Activated CD8-positive, alpha-beta memory T cell treated with anti-CD3 and anti-CD28 coated beads, Interleukin-2, amount 50 U/mL, for 24 hours (primary cell): Measurements from ENCODE around the gene PPP1R10.

Source experiments
- DNase-seq: peaks from one replicate; pipeline ENCODE4 v3.0.0-alpha.2; 2020; ENCODE audit errors: extremely low read depth

Gene PPP1R10

GRCh38 chr6:30619561-30619960 lies 2.5 kb upstream of the PPP1R10 start:
- DNase-seq, result no peak

- no peak for DNase-seq
These were observed 1.3 kb upstream of the PPP1R10 start for GRCh38 chr6:30618270-30618797.

- DNase-seq, result peak; percentile 96
These were observed 674 bp upstream of the PPP1R10 start, which contains the start of gene MRPS18B for GRCh38 chr6:30617565-30618269. MRPS18B (plus strand) TSS chr6:30617840; CDS start chr6:30617866, 26 bp downstream.

DNA sequence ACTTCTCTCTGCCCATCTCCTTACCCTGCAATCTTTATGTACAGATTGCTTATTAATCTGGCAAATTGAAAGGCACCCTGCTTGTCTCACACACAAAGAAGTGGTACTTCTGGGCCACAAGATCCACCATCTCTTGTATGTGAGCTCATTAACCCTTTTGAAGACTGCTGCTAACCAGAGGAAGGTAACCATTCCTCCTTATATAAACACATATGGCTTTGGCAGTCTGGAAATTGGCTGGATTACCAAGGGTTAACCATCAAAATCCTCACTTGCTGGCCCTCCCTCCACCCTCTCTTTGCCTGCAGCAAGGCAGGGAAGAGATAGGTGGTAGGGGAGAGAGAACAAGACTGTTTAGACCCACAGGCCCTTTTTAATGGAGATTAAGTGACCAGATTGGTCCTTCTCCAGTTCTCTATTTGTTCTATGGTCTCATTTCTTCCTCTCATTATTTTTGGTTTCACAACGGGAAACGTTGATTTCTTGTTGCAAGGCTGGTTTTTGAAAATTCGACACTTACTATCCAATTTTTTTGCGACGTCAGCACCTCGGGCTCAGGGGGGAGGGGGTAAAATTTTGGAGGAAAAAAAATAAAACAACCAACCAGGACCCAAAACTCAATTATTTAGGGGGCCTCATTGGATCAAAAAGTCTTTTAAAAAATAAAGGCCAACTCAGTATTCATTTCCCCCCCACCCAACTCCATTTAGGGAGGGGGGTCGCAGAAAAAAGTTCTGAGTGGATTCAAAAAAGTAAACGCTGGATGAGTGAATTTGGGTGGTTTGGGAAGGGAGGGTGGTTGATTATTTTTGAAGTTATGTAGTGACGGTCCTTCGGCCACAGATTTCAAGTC lies 859 bp downstream of the PPP1R10 start:
- DNase-seq, result no peak

- DNase-seq, result no peak
These were observed 1.7 kb downstream of the PPP1R10 start for GRCh38 chr6:30615219-30615957.

GRCh38 chr6:30614843-30615218 lies 2.2 kb downstream of the PPP1R10 start:
- DNase-seq, result peak; percentile 72

DNA sequence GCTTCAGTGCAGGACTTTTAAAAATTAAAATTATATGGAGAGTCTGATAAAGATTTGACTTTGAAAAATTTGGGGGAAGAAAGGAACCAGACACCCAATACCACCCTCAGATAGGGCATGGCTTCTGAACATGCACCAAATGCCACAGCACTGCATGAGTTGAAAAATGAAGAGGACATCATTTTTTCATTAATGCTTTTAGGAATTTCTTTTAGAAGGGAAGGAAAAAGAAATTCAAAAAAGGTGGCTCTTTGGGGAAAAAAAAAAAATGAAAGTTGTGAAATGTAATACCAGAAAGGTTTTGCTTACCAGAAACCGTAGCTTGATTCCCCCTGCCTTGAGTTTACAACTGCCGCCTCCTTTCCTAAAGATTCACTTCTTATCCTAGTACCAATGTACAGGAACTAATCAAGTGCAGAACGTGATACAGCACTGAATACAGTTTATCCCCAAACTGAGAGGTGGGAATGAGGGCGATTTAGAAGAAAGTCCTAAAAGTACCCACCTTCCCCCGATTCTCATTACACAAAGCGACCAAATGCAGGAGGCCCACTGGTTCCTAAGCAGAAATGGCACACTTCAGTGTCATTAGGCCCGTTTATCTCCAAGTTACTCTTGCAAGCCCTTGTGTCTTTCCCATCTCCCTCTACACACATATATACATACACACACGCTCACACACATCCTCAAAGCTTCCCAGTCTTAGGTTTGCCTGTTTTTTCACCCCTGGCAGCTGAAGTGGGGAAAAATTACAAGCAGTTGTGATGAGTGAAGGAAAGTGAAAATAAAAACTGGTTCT lies 2.8 kb downstream of the PPP1R10 start:
- no peak for DNase-seq

DNA sequence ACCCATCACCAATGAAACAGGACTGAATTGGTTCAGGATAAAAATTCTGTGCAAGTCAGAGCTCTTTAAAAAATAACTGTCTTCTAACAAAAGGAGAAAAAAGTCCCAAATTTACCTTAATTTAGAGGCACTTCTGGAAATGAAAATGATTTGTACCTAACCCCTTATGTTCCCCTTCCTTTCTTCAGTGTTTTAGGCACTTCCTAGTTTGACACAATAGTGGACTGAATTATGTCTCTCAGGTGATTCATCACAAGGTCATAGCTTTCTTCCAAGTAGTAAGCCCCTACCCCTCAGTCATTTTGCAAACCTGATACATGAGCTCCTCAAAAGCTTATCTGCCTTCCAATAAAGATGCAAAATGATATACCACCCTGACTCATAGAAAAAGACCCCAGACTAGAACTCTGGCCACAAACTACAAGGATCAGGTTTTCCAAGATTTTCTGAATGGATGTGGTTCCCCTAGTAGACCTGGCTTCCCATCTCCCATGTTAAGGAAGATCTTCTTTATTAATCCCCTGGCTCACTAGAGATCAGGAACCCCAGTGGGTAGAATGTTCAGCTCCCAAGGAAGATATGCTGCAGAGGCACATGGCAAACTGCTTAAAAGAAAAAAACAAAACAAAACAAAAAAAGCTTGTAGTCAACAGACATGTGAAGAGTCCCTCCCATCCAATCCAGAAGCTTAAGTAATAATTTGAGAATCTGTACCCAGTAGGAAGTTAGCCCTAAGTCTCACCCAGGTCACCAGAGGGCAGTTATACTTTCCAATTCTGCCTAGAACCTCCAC lies 3.6 kb downstream of the PPP1R10 start:
- no peak for DNase-seq

- DNase-seq, result no peak
These were observed 4.3 kb downstream of the PPP1R10 start for GRCh38 chr6:30612687-30613248.

DNA sequence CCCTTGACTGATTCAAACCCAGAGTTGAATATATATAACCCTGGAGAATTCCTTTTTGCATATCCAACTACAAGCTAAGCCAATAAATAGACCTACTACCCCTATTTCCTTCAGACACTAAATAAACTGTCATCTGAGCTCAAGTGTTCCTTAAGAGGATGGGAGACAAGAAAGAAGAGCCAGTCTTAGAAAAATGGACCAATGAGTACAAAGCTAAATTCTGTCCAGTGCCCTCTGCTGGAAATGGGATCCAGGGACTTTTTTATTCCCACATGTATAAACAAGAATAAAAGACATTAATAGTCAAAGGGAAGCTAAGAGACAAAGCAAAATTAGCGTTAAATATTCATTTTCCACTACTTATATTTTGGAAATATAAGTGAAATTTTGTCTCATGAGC lies 4.8 kb downstream of the PPP1R10 start:
- no peak for DNase-seq

- no peak for DNase-seq
These were observed 5.2 kb downstream of the PPP1R10 start for GRCh38 chr6:30611856-30612194.

GRCh38 chr6:30611150-30611855 lies 5.7 kb downstream of the PPP1R10 start:
- DNase-seq, result no peak

DNA sequence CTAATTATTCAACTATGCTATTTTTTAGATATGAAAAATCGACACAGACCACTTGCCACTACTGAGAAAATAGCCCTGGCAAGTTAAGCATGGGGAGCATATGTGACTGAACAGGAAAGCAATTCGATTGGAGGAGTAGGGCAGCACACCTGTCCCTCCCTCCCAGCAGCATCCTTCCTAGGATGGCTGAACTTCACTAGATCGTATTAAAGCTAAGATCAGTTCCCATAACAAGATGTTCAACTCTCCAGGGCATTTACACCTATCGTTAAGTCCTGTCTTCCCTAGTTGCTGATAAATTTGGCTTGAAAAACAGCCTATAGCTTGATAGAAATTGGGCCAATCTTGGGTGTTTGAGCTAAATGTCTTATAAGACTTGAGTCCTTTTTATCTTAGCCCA lies 7.0 kb downstream of the PPP1R10 start:
- no peak for DNase-seq

- DNase-seq, result no peak
These were observed 13.1 kb downstream of the PPP1R10 start for GRCh38 chr6:30603961-30604360.

DNA sequence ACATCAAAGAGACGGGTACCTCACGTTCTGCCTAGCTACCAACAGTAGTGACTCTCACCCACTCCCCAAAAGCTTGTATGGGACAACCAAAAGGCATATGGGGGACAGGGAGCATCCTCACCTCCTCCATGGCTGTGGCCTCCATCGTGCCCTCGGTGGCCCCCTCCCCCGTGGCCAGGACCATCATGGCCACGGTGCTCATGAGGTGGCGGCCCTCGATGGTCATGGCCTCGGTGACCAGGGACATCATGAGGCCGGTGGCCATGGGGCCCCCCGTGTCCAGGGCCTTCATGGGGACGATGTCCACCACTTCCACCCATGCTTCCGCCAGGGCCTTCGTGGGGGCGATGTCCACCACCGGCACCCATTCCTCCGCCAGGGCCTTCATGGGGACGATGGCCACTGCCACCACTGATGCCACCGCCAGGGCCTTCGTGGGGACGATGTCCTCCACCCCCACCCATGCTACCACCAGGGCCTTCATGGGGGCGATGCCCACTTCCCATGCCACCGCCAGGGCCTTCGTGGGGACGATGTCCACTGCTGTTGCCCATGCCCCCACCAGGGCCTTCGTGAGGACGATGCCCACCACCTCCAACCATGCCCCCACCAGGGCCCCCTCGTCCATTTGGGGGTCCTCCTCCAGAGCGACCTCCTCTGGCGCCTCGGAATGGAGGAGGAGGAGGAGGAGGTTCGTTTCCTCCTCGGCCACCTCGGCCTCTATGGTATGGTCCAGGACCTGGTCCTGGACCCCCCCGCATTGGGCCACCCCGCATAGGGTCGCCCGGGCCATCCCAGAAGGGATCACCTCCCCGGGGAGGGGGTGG lies 15.0 kb downstream of the PPP1R10 start:
- no peak for DNase-seq

DNA sequence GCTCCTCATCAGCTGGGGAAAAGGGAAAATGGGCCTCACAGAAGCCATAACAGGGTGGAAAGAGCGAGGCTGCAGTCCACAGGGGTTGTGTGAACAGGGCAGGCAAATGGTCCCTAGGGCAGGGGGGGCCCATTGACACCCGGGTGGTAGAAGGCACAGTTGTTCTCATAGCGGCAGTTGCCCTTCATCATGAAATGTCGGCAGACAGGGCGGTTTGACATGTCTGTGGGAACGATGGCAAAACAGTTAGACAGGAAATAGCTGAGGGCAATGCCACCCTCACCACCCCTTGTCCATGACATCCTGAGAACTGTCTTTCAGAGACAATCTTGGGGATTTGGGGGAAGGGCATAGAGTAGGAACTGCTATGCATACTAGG lies 15.6 kb downstream of the PPP1R10 start:
- DNase-seq, result no peak

- no peak for DNase-seq
These were observed 16.5 kb downstream of the PPP1R10 start for GRCh38 chr6:30600451-30600961.

GRCh38 chr6:30599625-30600324 lies 17.3 kb downstream of the PPP1R10 start:
- no peak for DNase-seq
